ENCODE results near the gene CTSC.

The CTSC gene

GRCh38 chr11:88252208-88252607 lies 85.3 kb downstream of the CTSC start:
- TF ChIP-seq SIN3A (IDR thresholded peaks at IDR 0.05; ENCODE audit: borderline replicate concordance, insufficient read depth, low read length) (no peak), FOXP2 (optimal IDR thresholded peaks at IDR 0.05; ENCODE audit: borderline replicate concordance, extremely low read depth, extremely low read length, insufficient read depth) (no peak), REST (IDR thresholded peaks at IDR 0.05; ENCODE audit: insufficient read depth in 1 of 2, low read depth in 2 of 2, low read length in 2 of 2) (no peak), POLR2AphosphoS5 (IDR thresholded peaks at IDR 0.05; ENCODE audit: low read depth, low read length) (no peak), TAF1 (IDR thresholded peaks at IDR 0.05; ENCODE audit: borderline replicate concordance, insufficient read depth, low read length) (no peak)

- TF ChIP-seq POLR2AphosphoS5 (IDR thresholded peaks at IDR 0.05; ENCODE audit: low read depth, low read length) (no peak), REST (IDR thresholded peaks at IDR 0.05; ENCODE audit: insufficient read depth in 1 of 2, low read depth in 2 of 2, low read length in 2 of 2) (no peak), TAF1 (IDR thresholded peaks at IDR 0.05; ENCODE audit: borderline replicate concordance, insufficient read depth, low read length) (no peak), FOXP2 (optimal IDR thresholded peaks at IDR 0.05; ENCODE audit: borderline replicate concordance, extremely low read depth, extremely low read length, insufficient read depth) (no peak), SIN3A (IDR thresholded peaks at IDR 0.05; ENCODE audit: borderline replicate concordance, insufficient read depth, low read length) (no peak)
These were observed 86.8 kb downstream of the CTSC start for GRCh38 chr11:88250566-88251242.

- TF ChIP-seq REST (IDR thresholded peaks at IDR 0.05; ENCODE audit: insufficient read depth in 1 of 2, low read depth in 2 of 2, low read length in 2 of 2), result no peak
- TF ChIP-seq SIN3A (IDR thresholded peaks at IDR 0.05; ENCODE audit: borderline replicate concordance, insufficient read depth, low read length), result no peak
- no peak for TF ChIP-seq POLR2AphosphoS5 (IDR thresholded peaks at IDR 0.05; ENCODE audit: low read depth, low read length)
These were observed 87.8 kb downstream of the CTSC start for GRCh38 chr11:88249706-88250105.

- TF ChIP-seq POLR2AphosphoS5 (IDR thresholded peaks at IDR 0.05; ENCODE audit: low read depth, low read length) (no peak), FOXP2 (optimal IDR thresholded peaks at IDR 0.05; ENCODE audit: borderline replicate concordance, extremely low read depth, extremely low read length, insufficient read depth) (no peak), TAF1 (IDR thresholded peaks at IDR 0.05; ENCODE audit: borderline replicate concordance, insufficient read depth, low read length) (no peak), REST (IDR thresholded peaks at IDR 0.05; ENCODE audit: insufficient read depth in 1 of 2, low read depth in 2 of 2, low read length in 2 of 2) (no peak), SIN3A (IDR thresholded peaks at IDR 0.05; ENCODE audit: borderline replicate concordance, insufficient read depth, low read length) (no peak)
These were observed 90.8 kb downstream of the CTSC start for GRCh38 chr11:88246696-88247095.

All from PFSK-1 (cell line).